Lower lobe of right lung (tissue), 2 donors: Measurements from ENCODE around the gene KAT2A. TPM values are rescaled to one million over a fixed set of nuclear protein-coding genes. Genes with fewer than 3 reads are reported as not detected.
A peak's percentile ranks its signal among the peaks of the same experiment; 100 is the strongest.

ENCODE experiments used
- ATAC-seq, 2 donors: fragments of 200-7000 bp; cut with Tn5 transposase; one replicate each; pipeline ENCODE4 v1.9.1; 2020 to 2022; ENCODE audit warnings: mild to moderate bottlenecking in 2 of 2, moderate library complexity in 2 of 2
- DNase-seq: peaks from one replicate; pipeline ENCODE4 v3.0.0-alpha.2; 2020
- H3K27ac ChIP-seq: fragments of 200-600 bp; one replicate; pipeline ENCODE4 v1.8.0; 2022
- H3K27me3 ChIP-seq: fragments of 200-600 bp; one replicate; pipeline ENCODE4 v1.8.0; 2022; ENCODE audit warnings: low read depth
- H3K36me3 ChIP-seq: fragments of 200-600 bp; one replicate; pipeline ENCODE4 v1.8.0; 2022; ENCODE audit warnings: mild to moderate bottlenecking
- H3K4me1 ChIP-seq: fragments of 200-600 bp; one replicate; pipeline ENCODE4 v1.8.0; 2022
- H3K4me3 ChIP-seq: fragments of 200-600 bp; one replicate; pipeline ENCODE4 v1.8.0; 2022; ENCODE audit warnings: mild to moderate bottlenecking
- H3K9me3 ChIP-seq: fragments of 200-600 bp; one replicate; pipeline ENCODE4 v1.8.0; 2022
- CTCF ChIP-seq: fragments of 200-600 bp; IDR thresholded peaks from one replicate; pipeline ENCODE4 v1.8.0; 2022; ENCODE audit warnings: antibody characterized with exemption, mild to moderate bottlenecking
- intact Hi-C: fragments of 100-400 bp; cut with DNase I; formaldehyde crosslinking; loops from one replicate; pipeline ENCODE4 v1.11.0; 2022
- total RNA-seq: library from RNA; stranded (reverse); fragmentation: NEBNext Ultra II Directional; extraction: Animal tissue kit (Norgen Biotek cat#: 25700); gene quantifications from one replicate; pipeline ENCODE4 v1.2.1, GENCODE V29; 2021
- donor health status: DM: no; HTN: yes; CAD: no; lungs with severe emphysema.

The KAT2A gene
- total RNA-seq, 1 donor from 2014 or later, result 41.6 TPM

- DNase-seq, result peak; percentile 83
These were observed 4.3 kb downstream of the KAT2A start for GRCh38 chr17:42116705-42117396.

DNA sequence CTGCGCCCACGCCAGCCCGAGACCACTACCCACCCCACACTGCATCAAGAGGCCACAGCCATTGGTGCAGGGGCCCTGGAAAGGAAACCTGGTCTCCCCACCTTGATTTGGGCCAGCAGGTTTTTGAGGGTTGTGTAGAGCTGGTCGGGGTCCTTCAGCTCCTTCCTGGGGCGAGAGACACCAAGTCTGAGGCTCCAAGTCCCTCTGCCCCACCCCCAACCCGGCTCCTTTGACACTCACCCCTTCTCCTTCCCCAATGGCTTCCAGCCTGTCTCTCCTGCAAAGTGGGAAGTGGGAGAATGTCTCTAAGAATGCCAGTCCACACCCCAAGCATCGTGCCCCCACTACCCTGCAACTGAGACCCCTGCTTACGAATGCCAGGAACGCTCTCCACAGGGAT, 7.0 kb downstream of the KAT2A start:
- intact Hi-C loops, result loop anchor here (10.0 kb wide), 1 partner anchor 149 kb away; the partner anchor contains the start of gene CNP
- Histone ChIP-seq H3K4me1 (peaks cover 31% of the 10 kb centered on the region), H3K36me3 (peaks cover 32% of the 10 kb centered on the region), H3K9me3 (no peaks in the 10 kb centered on the region), H3K27ac (no peak overlapping the region), H3K27me3 (no peaks in the 10 kb centered on the region), H3K4me3 (no peak overlapping the region)
- DNase-seq, result no peak
- no peak for ATAC-seq
- no peak for TF ChIP-seq CTCF

More at GRCh38 chr17:42116705-42117396, 4.3 kb downstream of the KAT2A start:
- intact Hi-C loops, result loop anchor here (10.0 kb wide), 1 partner anchor 152 kb away; the partner anchor contains the start of gene CNP
- H3K27me3 ChIP-seq, result no peaks in the 10 kb centered on the region
- no peaks in the 10 kb centered on the region for H3K9me3 ChIP-seq
- TF ChIP-seq CTCF, result peak; percentile 88
- peaks cover 38% of the 10 kb centered on the region for H3K4me1 ChIP-seq
- H3K36me3 ChIP-seq, result peaks cover 34% of the 10 kb centered on the region
- no peak overlapping the region for H3K27ac ChIP-seq
- H3K4me3 ChIP-seq, result no peak overlapping the region
- ATAC-seq, result peak; percentile 28 to 50

- TF ChIP-seq CTCF, result no peak
- H3K27me3 ChIP-seq, result no peaks in the 10 kb centered on the region
- no peak overlapping the region for H3K4me3 ChIP-seq
- intact Hi-C loops, result loop anchor here (10.0 kb wide), 1 partner anchor 149 kb away; the partner anchor contains the start of gene CNP
- peak overlapping the region; percentile 91 for H3K27ac ChIP-seq
- H3K4me1 ChIP-seq, result peaks cover 31% of the 10 kb centered on the region
- DNase-seq, result no peak
- peaks cover 32% of the 10 kb centered on the region for H3K36me3 ChIP-seq
- no peaks in the 10 kb centered on the region for H3K9me3 ChIP-seq
- no peak for ATAC-seq
These were observed 7.7 kb downstream of the KAT2A start for GRCh38 chr17:42113293-42114069.

- Histone ChIP-seq H3K36me3 (peaks cover 39% of the 10 kb centered on the region), H3K27ac (peak within 1 kb of the TSS; percentile 91), H3K4me1 (peaks cover 31% of the 10 kb centered on the region), H3K9me3 (no peaks in the 10 kb centered on the region), H3K27me3 (no peaks in the 10 kb centered on the region), H3K4me3 (peak within 1 kb of the TSS; percentile 68)
- ATAC-seq, result peak; percentile 88 to 93
- no peak for TF ChIP-seq CTCF
- peak; percentile 80 for DNase-seq
- intact Hi-C loops, result loop anchor here (10.0 kb wide), 1 partner anchor 148 kb away; the partner anchor contains the start of gene CNP
These were observed 8.5 kb downstream of the KAT2A start, which contains the start of gene DHX58 for GRCh38 chr17:42112552-42113176. Gene DHX58, minus strand, starts transcription at chr17:42112714. Its CDS starts 822 bp downstream, at chr17:42111892.
